Endothelial cell of umbilical vein (primary cell): ENCODE measurements around the gene SRRM3. TPM values are rescaled to one million over a fixed set of nuclear protein-coding genes. Genes with fewer than 3 reads are reported as not detected.

Experiments
- BruUV-seq: library from RNA; stranded (reverse); fragments of 400-500 nt; replicated peaks from 2 replicates; lab custom pipeline; 2021; lab: Mats Ljungman, UMichigan
- CTCF ChIA-PET: fragments of 300-600, 350-600 bp; sonication (Branson Sonifier 250); formaldehyde crosslinking; loops from one replicate; lab custom pipeline; 2021; ENCODE audit warnings: antibody characterized with exemption, inconsistent platforms; lab: Charles Lee
- POLR2A ChIA-PET: fragments of 300-600, 350-600 bp; sonication (Branson Sonifier 250); formaldehyde crosslinking; loops from one replicate; lab custom pipeline; 2021; ENCODE audit warnings: antibody characterized with exemption, inconsistent platforms; lab: Charles Lee
- DNase-seq: peaks from one replicate; pipeline ENCODE4 v3.0.0-alpha.2; 2011; ENCODE audit warnings: low read depth, low spot score
- FAIRE-seq: peaks from 2 replicates; lab custom pipeline; 2011; peaks lifted over from hg19 to GRCh38; lab: Jason Lieb, UNC
- H2AFZ ChIP-seq: 2 replicates; pipeline ENCODE4 v1.6.0; 2012; ENCODE audit warnings: low read depth, low read length, control low read depth, inconsistent platforms
- H3K27ac ChIP-seq: 2 replicates; pipeline ENCODE4 v1.5.1; 2011; ENCODE audit warnings: low read depth, mild to moderate bottlenecking, control low read depth, low read length, moderate library complexity; ENCODE audit not compliant: insufficient read depth
- H3K27me3 ChIP-seq, 2 experiments: 2 replicates each; pipeline versions ENCODE4 v1.6.0 to v1.6.1; 2011; ENCODE audit warnings: low read length in 2 of 2, mixed read lengths in 1 of 2; ENCODE audit not compliant: control insufficient read depth in 2 of 2, insufficient read depth in 2 of 2
- H3K36me3 ChIP-seq, 2 experiments: 2 replicates in 1 of 2; 3 replicates in 1 of 2; pipeline ENCODE4 v1.5.1; 2011; ENCODE audit warnings: low read length in 2 of 2, mild to moderate bottlenecking in 1 of 2, moderate library complexity in 1 of 2; ENCODE audit not compliant: control insufficient read depth in 2 of 2, insufficient read depth in 2 of 2; ENCODE audit errors: extremely low read depth in 1 of 2
- H3K4me1 ChIP-seq: 3 replicates; pipeline ENCODE4 v1.5.1; 2011; ENCODE audit warnings: mild to moderate bottlenecking, low read length; ENCODE audit not compliant: control insufficient read depth, insufficient read depth; ENCODE audit errors: extremely low read depth
- H3K4me2 ChIP-seq: 2 replicates; pipeline ENCODE4 v1.6.1; 2011; ENCODE audit warnings: low read length, control low read depth, mixed read lengths; ENCODE audit not compliant: insufficient read depth
- H3K4me3 ChIP-seq, 3 experiments: fragments of 200-600 bp in 1 of 3; sonication (generic), shearing (Covaris generic) in 1 of 3; replicated peaks in 1 of 3; 2 replicates each; pipeline ENCODE4 v1.5.1; 2011 to 2016; ENCODE audit warnings: control low read depth in 3 of 3, low read length in 3 of 3, mild to moderate bottlenecking in 2 of 3, inconsistent platforms in 1 of 3, low read depth in 1 of 3, moderate library complexity in 1 of 3; ENCODE audit not compliant: insufficient read depth in 1 of 3
- H3K79me2 ChIP-seq: 2 replicates; pipeline ENCODE4 v1.6.0; 2012; ENCODE audit warnings: low read length, inconsistent platforms; ENCODE audit not compliant: control insufficient read depth, insufficient read depth
- H3K9ac ChIP-seq: replicated peaks from 2 replicates; pipeline ENCODE3; 2011; ENCODE audit warnings: low read length, control low read depth; ENCODE audit not compliant: insufficient read depth; ENCODE audit errors: extremely low read depth
- H3K9me1 ChIP-seq: replicated peaks from 3 replicates; pipeline ENCODE4 v1.6.0; 2011; ENCODE audit warnings: mild to moderate bottlenecking, low read length; ENCODE audit not compliant: control insufficient read depth, insufficient read depth; ENCODE audit errors: extremely low read depth
- H3K9me3 ChIP-seq: replicated peaks from 2 replicates; pipeline ENCODE4 v1.5.1; 2012; ENCODE audit warnings: low read length, inconsistent platforms; ENCODE audit not compliant: control insufficient read depth, insufficient read depth
- H4K20me1 ChIP-seq: replicated peaks from 2 replicates; pipeline ENCODE3; 2011; ENCODE audit warnings: mild to moderate bottlenecking, low read length; ENCODE audit not compliant: control insufficient read depth, insufficient read depth; ENCODE audit errors: extremely low read depth
- EZH2 ChIP-seq: IDR thresholded peaks from 2 replicates; pipeline ENCODE4 v1.6.1; 2012; ENCODE audit warnings: borderline replicate concordance, low read depth, mild to moderate bottlenecking, moderate library complexity, low read length, inconsistent platforms; ENCODE audit not compliant: severe bottlenecking
- FOS ChIP-seq: IDR thresholded peaks from 2 replicates; pipeline ENCODE4 v1.6.1; 2011; ENCODE audit warnings: mild to moderate bottlenecking, low read length, moderate library complexity, borderline replicate concordance; ENCODE audit not compliant: insufficient read depth
- GATA2 ChIP-seq: IDR thresholded peaks from 2 replicates; pipeline ENCODE4 v1.7.0; 2011; ENCODE audit warnings: low read depth, mild to moderate bottlenecking, moderate library complexity, mixed read lengths, low read length; ENCODE audit not compliant: insufficient read length, insufficient read depth
- JUN ChIP-seq: IDR thresholded peaks from 2 replicates; pipeline ENCODE4 v1.6.1; 2011; ENCODE audit warnings: borderline replicate concordance, low read depth; ENCODE audit not compliant: insufficient read length, insufficient read depth
- MAX ChIP-seq: IDR thresholded peaks from 2 replicates; pipeline ENCODE4 v1.6.1; 2011; ENCODE audit not compliant: insufficient read depth, insufficient read length
- MYC ChIP-seq: IDR thresholded peaks from one replicate; pipeline ENCODE4 v1.6.1; 2011; ENCODE audit warnings: mild to moderate bottlenecking, low read depth, low read length
- POLR2A ChIP-seq: IDR thresholded peaks from 2 replicates; pipeline ENCODE4 v1.6.1; 2012; ENCODE audit warnings: low read depth, mild to moderate bottlenecking, control low read depth, low read length
- POLR2AphosphoS5 ChIP-seq: IDR thresholded peaks from 2 replicates; pipeline ENCODE4 v1.6.1; 2012; ENCODE audit warnings: low read depth, mild to moderate bottlenecking, control low read depth, low read length, moderate library complexity; ENCODE audit not compliant: insufficient read depth
- dilution Hi-C: fragments of 300-500 bp; cut with MboI; formaldehyde crosslinking; loops from one replicate; pipeline ENCODE4 v1.15.0; 2019; ENCODE audit warnings: low sequenced_read_pairs; ENCODE audit not compliant: extremely low pct_ligation_motif_present
- intact Hi-C: fragments of 100-400 bp; cut with micrococcal nuclease; formaldehyde crosslinking; loops from one replicate; pipeline ENCODE4 v1.10.0; 2022
- polyA plus RNA-seq, 4 experiments: library from polyadenylated mRNA; depleted of rRNA in 3 of 4; stranded (reverse) in 3 of 4; unstranded in 1 of 4; fragments of >200 nt; gene quantifications; 2 replicates each; pipeline versions ENCODE4 v1.2.1 to v1.2.3, GENCODE V29; 2011 to 2012; ENCODE audit warnings: missing spikeins in 1 of 4
- total RNA-seq: library from RNA; stranded (reverse); gene quantifications from 2 replicates; pipeline ENCODE4 v1.2.3, GENCODE V29; 2021
- TF ChIP-seq, protein P1 (sequence below), 2 donors: IDR thresholded peaks; 1 replicate in 1 of 2; 2 replicates in 1 of 2; pipeline ENCODE4 v1.5.1; 2011; ENCODE audit warnings: low read length in 2 of 2, mild to moderate bottlenecking in 2 of 2, moderate library complexity in 2 of 2, control low read depth in 1 of 2, inconsistent platforms in 1 of 2, low read depth in 1 of 2; ENCODE audit not compliant: insufficient read depth in 1 of 2; ENCODE audit errors: extremely low read depth in 1 of 2

SRRM3 gene
- total and polyA plus RNA-seq, 2 donors (not counting 3 experiments of a cell fraction or from before 2014, with no cell fraction given): 4.4 to 5.4 TPM

DNA sequence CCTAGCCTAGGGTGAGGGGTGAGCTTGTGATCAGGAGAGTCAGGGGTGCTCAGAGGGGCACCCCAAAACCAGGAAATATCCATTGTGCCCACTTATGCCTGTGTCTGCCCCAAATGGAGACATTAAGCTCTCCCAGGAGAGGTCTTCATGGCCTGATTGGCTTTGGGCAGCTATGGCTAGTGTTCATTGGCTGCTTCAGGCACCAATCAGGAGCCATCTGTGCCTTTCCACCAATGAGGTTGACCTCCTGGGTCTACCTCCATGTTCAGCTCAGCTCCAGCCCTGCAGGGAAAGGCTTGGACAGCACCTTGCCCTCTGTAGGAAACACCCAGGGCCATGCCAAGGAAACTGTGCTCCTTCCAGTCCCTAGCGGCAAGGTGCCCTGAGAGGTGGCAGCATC is 76.8 kb downstream of the SRRM3 start:
- H3K4me2 ChIP-seq: no peak overlapping the region
- POLR2A ChIA-PET: no interaction called here
- TF ChIP-seq JUN (no peak), POLR2A (no peak), GATA2 (no peak), MYC (no peak), POLR2AphosphoS5 (no peak), FOS (no peak), MAX (no peak), EZH2 (no peak)
- TF ChIP-seq, protein P1, sequence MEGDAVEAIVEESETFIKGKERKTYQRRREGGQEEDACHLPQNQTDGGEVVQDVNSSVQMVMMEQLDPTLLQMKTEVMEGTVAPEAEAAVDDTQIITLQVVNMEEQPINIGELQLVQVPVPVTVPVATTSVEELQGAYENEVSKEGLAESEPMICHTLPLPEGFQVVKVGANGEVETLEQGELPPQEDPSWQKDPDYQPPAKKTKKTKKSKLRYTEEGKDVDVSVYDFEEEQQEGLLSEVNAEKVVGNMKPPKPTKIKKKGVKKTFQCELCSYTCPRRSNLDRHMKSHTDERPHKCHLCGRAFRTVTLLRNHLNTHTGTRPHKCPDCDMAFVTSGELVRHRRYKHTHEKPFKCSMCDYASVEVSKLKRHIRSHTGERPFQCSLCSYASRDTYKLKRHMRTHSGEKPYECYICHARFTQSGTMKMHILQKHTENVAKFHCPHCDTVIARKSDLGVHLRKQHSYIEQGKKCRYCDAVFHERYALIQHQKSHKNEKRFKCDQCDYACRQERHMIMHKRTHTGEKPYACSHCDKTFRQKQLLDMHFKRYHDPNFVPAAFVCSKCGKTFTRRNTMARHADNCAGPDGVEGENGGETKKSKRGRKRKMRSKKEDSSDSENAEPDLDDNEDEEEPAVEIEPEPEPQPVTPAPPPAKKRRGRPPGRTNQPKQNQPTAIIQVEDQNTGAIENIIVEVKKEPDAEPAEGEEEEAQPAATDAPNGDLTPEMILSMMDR (IDR thresholded peaks at IDR 0.05; ENCODE audit: extremely low read depth in 1 of 2, insufficient read depth in 1 of 2, low read depth in 1 of 2, low read length in 2 of 2): no peak
- H3K9me3 ChIP-seq: no peaks in the 10 kb centered on the region
- intact Hi-C loops: no loop called here
- H3K27me3 ChIP-seq: peaks cover 25 to 28% of the 10 kb centered on the region in 2 experiments
- no peak overlapping the region for H3K27ac ChIP-seq
- H3K36me3 ChIP-seq: no peaks in the 10 kb centered on the region
- CTCF ChIA-PET: interaction anchor here (0.6 to 2.4 kb wide), 3 partner anchors 16 to 90 kb away, joined by 3 to 16 read pairs (median 3); no protein-coding TSS in a partner anchor
- no peaks in the 10 kb centered on the region for H3K9me1 ChIP-seq
- H4K20me1 ChIP-seq: no peaks in the 10 kb centered on the region
- H3K4me1 ChIP-seq: no peaks in the 10 kb centered on the region
- no TSS peak for BruUV-seq
- no peak overlapping the region for H3K4me3 ChIP-seq
- FAIRE-seq: no peak
- no peak for DNase-seq
- H2AFZ ChIP-seq: no peak overlapping the region
- H3K9ac ChIP-seq: no peak overlapping the region
- no peaks in the 10 kb centered on the region for H3K79me2 ChIP-seq
- dilution Hi-C loops: no loop called here
